ENCODE data around the gene NISCH. TPM values are rescaled to one million over a fixed set of nuclear protein-coding genes. Genes with fewer than 3 reads are reported as not detected.

NISCH gene
- total RNA-seq, 1 experiment from 2014 or later: 60.4 TPM

- H3K36me3 ChIP-seq (ENCODE audit: low read depth, low read length): no peaks in the 10 kb centered on the region
- H2AFZ ChIP-seq (ENCODE audit: low read length): no peak overlapping the region
- no peak overlapping the region for H3K4me3 ChIP-seq (ENCODE audit: low read length)
- BruUV-seq (replicated peaks): no TSS peak
- CTCF ChIA-PET: no interaction called here
- TF ChIP-seq EZH2 (IDR thresholded peaks at IDR 0.05; ENCODE audit: low read length, unreplicated experiment): no peak
- TF ChIP-seq CTCF (conservative IDR thresholded peaks at IDR 0.05; ENCODE audit: low read depth, low read length): no peak
- TF ChIP-seq EZH2phosphoT487 (IDR thresholded peaks at IDR 0.05; ENCODE audit: borderline replicate concordance, low read length): no peak
- DNase-seq (no peak), ATAC-seq (no peak)
- no peaks in the 10 kb centered on the region for H3F3A ChIP-seq (ENCODE audit: low read length, unreplicated experiment)
- H3K4me1 ChIP-seq (ENCODE audit: insufficient read depth, low read length): peaks cover 2% of the 10 kb centered on the region; the same call in 1 of the 2 replicates
- intact Hi-C loops (cut with micrococcal nuclease): no loop called here
- H3K9me3 ChIP-seq (ENCODE audit: low read length): no peaks in the 10 kb centered on the region
- H3K27ac ChIP-seq (ENCODE audit: low read length): no peak overlapping the region
- H3K9me2 ChIP-seq (replicated peaks; ENCODE audit: low read length): no peaks in the 10 kb centered on the region
- no peaks in the 10 kb centered on the region for H3K79me2 ChIP-seq (ENCODE audit: low read length)
- no peak overlapping the region for H3K4me2 ChIP-seq (ENCODE audit: low read length)
- POLR2A ChIA-PET (ENCODE audit: unreplicated experiment): no interaction called here
- no peak overlapping the region for H3K9ac ChIP-seq (ENCODE audit: low read length)
- no peaks in the 10 kb centered on the region for H3K27me3 ChIP-seq (ENCODE audit: low read length)
- H4K20me1 ChIP-seq (ENCODE audit: low read length): no peaks in the 10 kb centered on the region
Measured at GRCh38 chr3:52512727-52513126, 57.3 kb downstream of the NISCH start.

GRCh38 chr3:52513281-52513680 is 57.9 kb downstream of the NISCH start:
- DNase-seq (no peak), ATAC-seq (no peak)
- TF ChIP-seq EZH2 (IDR thresholded peaks at IDR 0.05; ENCODE audit: low read length, unreplicated experiment): no peak
- TF ChIP-seq EZH2phosphoT487 (IDR thresholded peaks at IDR 0.05; ENCODE audit: borderline replicate concordance, low read length): no peak
- TF ChIP-seq CTCF (conservative IDR thresholded peaks at IDR 0.05; ENCODE audit: low read depth, low read length): no peak
- Histone ChIP-seq H3K4me2 (ENCODE audit: low read length) (no peak overlapping the region), H3K9me2 (replicated peaks; ENCODE audit: low read length) (no peaks in the 10 kb centered on the region), H3K9me3 (ENCODE audit: low read length) (no peaks in the 10 kb centered on the region), H3K36me3 (ENCODE audit: low read depth, low read length) (no peaks in the 10 kb centered on the region), H3K27me3 (ENCODE audit: low read length) (no peaks in the 10 kb centered on the region), H4K20me1 (ENCODE audit: low read length) (no peaks in the 10 kb centered on the region), H3F3A (ENCODE audit: low read length, unreplicated experiment) (no peaks in the 10 kb centered on the region), H3K9ac (ENCODE audit: low read length) (no peak overlapping the region), H2AFZ (ENCODE audit: low read length) (no peak overlapping the region), H3K4me1 (ENCODE audit: insufficient read depth, low read length) (no peaks in the 10 kb centered on the region), H3K79me2 (ENCODE audit: low read length) (no peaks in the 10 kb centered on the region), H3K4me3 (ENCODE audit: low read length) (no peak overlapping the region), H3K27ac (ENCODE audit: low read length) (no peak overlapping the region)
- ChIA-PET CTCF (no interaction called here), POLR2A (ENCODE audit: unreplicated experiment) (no interaction called here)
- BruUV-seq (replicated peaks): no TSS peak
- intact Hi-C loops (cut with micrococcal nuclease): no loop called here

GRCh38 chr3:52514576-52514975 is 59.2 kb downstream of the NISCH start:
- TF ChIP-seq EZH2 (IDR thresholded peaks at IDR 0.05; ENCODE audit: low read length, unreplicated experiment) (no peak), CTCF (conservative IDR thresholded peaks at IDR 0.05; ENCODE audit: low read depth, low read length) (no peak), EZH2phosphoT487 (IDR thresholded peaks at IDR 0.05; ENCODE audit: borderline replicate concordance, low read length) (no peak)
- intact Hi-C loops (cut with micrococcal nuclease): no loop called here
- Histone ChIP-seq H3K9me3 (ENCODE audit: low read length) (no peaks in the 10 kb centered on the region), H3K4me1 (ENCODE audit: insufficient read depth, low read length) (no peaks in the 10 kb centered on the region), H3F3A (ENCODE audit: low read length, unreplicated experiment) (no peaks in the 10 kb centered on the region), H3K4me3 (ENCODE audit: low read length) (no peak overlapping the region), H3K9me2 (replicated peaks; ENCODE audit: low read length) (no peaks in the 10 kb centered on the region), H3K27ac (ENCODE audit: low read length) (no peak overlapping the region), H2AFZ (ENCODE audit: low read length) (no peak overlapping the region), H3K4me2 (ENCODE audit: low read length) (no peak overlapping the region), H4K20me1 (ENCODE audit: low read length) (no peaks in the 10 kb centered on the region), H3K27me3 (ENCODE audit: low read length) (no peaks in the 10 kb centered on the region), H3K79me2 (ENCODE audit: low read length) (no peaks in the 10 kb centered on the region), H3K9ac (ENCODE audit: low read length) (no peak overlapping the region), H3K36me3 (ENCODE audit: low read depth, low read length) (no peaks in the 10 kb centered on the region)
- DNase-seq: no peak
- ChIA-PET CTCF (no interaction called here), POLR2A (ENCODE audit: unreplicated experiment) (no interaction called here)
- no TSS peak for BruUV-seq (replicated peaks)
- no peak for ATAC-seq

All from PC-3 (cell line).